HG03469 (cell line): ENCODE results near the gene PRCD.

Source experiments
- ATAC-seq: cut with Tn5 transposase; IDR thresholded peaks from one replicate; pipeline ENCODE4 v1.9.1; 2021; ENCODE audit warnings: mild to moderate bottlenecking, moderate library complexity, moderate number of reproducible peaks; ENCODE audit not compliant: unreplicated experiment

Gene PRCD, protein sequence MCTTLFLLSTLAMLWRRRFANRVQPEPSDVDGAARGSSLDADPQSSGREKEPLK

DNA sequence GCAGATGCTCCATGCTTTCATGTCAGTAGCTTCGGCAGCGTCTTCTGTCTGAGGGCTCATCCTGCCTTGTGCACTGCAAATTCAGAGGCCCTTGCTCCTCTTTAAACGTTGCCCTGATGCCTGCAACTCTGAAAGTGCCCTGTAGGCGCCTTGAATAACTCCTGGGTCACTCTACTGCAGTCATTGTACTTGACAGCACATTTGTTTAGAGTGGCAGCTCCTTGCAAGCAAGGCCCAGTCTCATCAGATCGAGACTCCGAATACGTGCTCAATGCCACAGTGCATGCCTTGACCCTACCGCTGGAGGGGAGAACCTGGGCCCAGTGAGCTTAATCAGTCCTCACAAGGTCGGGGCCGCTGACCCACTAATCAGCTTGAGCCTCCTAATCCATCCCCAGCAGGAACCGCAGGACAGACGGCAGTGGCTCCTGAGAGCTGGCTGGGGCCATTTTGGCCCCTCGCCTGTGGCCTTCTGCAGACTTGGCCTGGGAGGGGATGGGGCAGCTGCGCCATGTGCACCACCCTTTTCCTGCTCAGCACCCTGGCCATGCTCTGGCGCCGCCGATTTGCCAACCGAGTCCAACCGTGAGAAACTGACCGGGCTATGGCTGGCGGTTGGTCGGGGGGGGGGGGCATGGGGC lies at the start of gene PRCD:
PRCD (plus strand) TSS at position 414 of the 641 bp plus-strand sequence; CDS start at position 512, 98 bp downstream.
- ATAC-seq, result no peak

DNA sequence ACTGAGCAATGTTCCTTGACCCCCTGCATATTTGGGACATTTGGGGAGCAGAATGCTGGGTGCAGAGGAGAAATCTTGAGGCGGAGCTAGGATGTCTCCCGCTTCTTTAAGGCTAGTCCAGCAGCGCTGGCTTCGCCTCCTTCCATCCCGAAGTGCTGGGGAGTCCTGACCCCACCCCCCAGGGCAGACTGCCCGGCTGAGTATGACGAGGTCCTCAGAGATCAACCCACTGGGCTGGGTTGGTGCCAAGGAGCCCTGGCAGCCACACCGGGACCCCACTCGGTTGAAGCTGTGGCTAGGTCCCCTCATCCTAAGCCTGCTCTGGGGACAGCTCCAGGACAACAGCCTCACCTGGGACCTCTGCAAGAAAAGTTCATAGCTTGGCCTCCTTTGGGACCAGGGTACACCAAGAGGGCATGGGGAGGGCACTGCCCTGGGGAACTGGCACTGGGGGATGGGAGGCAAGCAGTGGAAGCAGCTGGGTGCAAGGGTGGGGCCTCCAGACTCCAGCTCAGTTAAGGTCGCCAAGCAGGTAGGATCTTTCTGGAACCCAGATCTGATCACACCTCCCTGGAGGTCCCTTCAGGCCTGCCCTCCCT lies 49.6 kb upstream of the PRCD start:
- no peak for ATAC-seq

DNA sequence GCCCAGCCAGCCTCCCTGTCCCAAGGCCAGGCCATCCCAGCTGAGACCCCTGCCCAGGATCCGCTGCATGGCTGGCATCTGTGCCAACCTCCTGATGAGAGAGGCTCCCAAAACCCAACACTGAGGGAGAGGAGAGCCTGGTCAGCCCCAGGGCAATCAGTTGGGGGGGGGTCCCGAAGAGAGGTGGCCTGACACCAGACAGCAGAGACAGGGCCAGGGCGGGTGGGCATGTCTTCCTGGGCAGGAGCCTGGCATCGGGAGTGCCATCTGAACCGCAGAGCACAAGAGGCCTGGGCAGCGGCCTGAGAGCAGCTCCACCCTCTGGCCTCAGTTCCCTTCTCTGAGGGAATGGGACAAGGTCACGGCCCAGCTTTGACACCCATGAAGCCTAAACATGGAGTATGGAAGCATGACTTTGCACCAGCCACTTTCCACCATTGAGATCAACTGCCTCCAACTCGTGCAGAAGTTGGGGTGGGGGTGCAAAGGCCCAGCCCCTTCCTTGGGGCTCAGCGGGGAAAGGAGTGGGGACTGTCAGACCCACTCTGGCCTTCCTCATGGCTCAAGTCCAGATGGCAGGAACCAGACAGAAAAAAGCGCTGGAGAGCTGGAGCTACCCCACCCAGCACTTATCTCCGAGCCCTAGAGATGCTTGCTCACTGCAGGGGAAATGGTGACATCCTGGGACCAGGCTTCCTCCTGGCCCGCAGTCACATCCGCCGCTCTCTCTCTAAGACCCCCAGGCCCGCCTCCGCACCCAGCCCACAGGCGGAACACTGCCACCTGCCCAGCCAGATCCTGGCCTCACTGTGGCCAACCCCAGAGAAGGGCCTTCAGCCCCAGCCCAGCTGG lies 48.3 kb upstream of the PRCD start:
- ATAC-seq, result no peak

DNA sequence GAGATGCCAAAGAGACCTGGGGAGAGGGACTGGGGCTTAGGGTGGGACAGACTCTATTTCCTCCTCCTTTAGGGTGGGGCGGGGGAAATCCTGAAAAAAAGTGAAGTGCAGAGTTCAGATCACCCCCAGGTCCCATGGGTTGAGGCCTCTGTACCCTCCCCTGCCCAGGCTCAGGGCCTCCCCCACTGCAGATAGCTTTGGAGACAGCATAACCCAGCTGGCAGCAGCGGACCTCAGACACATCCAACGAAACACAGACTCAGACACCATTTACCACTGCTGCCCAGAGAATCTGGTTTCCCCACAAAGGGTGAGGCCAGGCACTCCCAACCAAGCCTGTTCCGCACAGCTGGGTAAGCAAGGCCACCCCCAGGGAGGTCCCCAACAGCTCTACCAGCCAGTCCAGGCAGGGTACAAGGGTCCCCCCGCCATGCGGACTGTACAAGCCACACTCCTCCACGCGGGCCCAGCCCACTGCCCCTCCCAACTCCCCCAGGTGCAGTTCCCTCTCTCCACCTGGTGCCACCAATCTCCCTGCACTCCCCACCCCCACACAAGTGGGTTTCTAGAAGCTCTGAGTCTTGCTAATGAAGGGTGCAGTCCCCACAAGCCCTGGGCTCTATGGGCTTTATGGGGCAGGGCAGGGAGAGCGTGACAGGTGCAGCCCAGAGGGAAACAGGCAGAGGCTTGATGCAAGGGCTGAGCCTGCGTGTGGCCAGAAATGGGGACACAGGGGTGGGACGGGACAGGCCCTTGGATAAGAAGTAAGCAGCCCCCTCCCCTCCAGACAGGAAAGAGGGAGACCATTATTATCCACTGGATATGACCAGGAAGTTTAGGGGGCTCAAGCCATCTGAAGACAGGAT lies 47.5 kb upstream of the PRCD start:
- ATAC-seq, result no peak

DNA sequence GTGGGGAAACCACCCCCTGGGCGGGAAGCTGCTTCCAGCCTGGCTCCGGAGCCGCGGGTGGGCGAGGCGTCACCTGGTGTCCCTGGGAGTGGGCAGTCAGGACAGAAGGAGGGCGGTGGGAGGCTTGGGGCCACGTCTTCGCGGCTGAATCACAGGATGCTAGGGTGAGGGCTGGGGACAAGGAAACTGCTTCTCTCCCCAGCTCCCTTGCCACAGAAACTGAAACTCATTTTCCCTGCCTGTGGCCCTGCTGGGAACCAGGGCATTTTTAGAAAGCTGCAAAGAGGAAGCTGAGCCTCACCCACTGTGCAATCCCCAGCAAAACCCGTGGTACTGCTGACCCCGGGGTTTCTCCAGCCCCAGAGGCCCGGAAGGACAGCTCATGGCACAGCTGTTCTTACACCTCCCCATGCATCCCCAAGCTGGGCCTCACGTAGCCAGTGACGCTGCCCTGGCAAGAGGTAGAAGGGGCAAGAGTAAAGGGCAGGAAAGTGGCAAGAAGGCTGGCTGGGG lies 46.8 kb upstream of the PRCD start:
- no peak for ATAC-seq

DNA sequence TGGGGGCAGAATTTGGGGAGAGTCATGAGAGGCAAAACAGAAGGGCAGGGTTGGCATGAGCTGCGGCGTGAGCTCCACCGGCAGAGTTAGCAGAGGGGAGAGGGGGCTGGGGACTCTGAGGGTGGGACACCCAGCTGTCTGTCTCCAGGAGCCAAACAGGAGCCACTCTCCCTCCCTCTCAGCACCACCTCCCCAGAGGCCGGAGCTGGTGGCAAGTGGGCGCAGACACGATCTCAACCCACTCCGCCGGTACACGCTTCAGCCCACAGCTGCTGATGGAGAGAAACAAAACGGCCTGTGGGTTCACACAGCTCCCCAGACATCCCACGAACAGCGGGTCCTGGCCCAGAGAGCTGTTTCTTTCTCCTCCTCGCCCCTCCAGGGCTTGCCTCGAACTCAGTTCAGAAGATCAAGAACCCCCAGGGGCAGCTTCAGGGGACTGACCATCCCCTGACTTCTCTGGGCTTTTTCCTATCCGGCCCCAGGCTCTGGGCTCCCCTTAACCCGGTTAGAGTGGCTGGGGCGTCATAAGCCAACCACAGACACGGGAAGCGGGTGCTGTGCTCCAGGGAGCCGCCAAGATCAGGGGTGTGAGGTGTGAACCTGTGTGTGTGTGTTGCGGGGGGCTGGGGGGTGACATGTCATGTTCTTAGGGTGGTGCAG lies 46.2 kb upstream of the PRCD start:
- no peak for ATAC-seq

DNA sequence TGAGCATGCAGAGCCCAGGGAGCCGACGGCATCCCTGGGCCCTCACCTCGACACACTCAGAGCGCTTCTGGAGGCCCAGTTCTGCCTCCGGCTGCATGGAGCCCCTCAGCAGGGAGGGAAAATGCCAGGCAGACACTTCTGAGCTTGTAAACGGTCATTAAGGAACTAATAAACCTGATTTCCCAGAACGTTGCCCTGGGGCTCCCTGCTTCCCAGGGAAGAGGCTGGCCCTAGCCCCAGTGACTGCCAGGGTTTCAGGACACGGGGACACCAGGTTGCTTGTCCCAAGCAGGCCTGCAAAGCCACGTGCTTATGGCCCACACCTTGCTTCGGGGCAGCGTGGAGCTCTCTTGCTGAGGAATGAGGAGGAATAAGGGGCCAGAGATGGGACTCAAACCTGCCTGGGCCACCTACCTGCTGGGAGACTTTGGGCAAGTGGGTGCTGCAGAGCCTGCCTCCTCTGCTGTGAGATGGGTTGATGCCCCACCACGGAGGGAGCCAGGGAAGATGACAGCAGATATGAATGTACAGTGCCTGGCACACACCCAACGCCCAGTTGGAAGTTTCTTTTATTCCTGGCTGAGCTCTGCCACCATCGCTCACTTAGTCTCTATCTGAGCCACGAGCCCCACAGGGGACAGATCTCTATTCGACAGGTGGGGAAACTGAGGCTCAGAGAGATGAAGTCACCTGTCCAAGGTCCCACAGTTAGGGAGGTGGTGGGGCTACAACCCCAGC lies 44.0 kb upstream of the PRCD start:
- ATAC-seq, result no peak

DNA sequence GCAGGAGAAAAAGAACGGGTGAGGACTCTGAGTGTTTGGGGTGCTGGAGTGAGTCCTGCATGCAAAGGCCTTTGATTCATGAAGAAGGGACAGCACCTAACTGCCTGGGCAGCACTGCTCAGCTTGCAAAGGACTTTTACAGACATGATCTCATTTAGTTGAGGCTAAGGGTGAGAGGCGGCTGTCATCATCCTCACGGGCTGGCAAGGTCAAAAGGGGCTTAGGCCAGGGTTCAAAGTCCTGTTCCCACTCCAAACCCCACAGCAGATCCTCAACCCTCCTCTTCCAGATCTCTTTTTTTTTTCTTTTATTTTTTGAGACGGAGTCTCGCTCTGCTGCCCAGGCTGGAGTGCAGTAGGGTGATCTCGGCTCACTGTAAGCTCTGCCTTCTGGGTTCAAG lies 43.4 kb upstream of the PRCD start:
- ATAC-seq, result no peak

DNA sequence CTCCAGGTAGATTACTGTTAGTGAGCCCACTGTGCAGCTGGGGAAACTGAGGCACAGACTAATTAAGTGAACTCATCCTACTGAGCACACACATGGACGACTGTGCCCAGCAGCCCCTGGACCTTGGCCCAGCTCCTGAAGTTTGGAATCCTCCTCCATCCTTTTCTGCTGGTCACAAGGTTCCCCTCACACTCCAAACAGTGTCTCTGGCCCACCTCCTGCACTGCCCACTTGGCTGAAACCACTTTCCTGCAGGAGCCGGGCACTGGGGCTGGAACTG lies 42.2 kb upstream of the PRCD start:
- ATAC-seq, result no peak

DNA sequence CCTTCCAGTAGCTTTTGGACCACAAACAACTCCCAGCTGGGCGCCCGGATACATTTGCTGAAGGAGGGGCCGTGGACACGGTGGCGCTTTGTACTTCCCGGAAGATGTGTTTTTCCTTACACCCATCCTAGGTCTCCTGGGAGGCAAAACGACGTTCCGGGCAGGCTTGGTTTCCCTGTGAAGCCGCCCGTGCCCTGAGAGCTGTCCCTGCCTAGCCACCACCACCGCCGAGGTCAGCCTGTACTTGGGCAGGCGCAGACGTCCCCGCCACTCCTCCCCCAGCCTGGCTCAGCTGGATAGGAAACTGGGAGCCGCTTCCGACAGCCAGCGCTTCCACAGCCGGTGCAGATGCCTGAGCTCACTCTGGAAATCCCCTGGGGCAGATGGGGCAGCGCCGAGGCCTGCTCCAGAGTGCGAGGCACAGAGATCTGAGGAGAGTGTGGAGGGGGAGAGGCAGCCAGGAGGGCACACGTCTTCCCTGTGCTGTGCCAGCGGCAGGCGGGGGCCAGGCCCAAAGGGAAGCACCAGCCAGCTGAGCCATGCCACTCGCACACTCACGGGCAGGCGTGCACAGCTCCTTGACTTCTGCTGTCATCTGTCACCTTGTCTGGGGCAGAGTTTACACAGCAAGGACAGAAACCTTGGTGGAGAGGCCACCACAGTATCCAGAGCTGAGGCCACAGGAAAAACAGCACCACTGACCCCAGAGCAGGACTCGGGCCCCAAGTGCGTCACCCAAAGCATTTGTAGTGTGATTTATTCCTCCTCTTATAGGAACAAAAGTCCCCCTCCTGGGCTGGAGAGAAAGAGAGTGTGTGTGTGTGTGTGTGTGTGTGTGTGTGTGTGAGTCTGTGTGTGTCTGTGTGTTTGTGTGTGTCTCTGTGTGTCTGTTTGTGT lies 41.6 kb upstream of the PRCD start:
- no peak for ATAC-seq

DNA sequence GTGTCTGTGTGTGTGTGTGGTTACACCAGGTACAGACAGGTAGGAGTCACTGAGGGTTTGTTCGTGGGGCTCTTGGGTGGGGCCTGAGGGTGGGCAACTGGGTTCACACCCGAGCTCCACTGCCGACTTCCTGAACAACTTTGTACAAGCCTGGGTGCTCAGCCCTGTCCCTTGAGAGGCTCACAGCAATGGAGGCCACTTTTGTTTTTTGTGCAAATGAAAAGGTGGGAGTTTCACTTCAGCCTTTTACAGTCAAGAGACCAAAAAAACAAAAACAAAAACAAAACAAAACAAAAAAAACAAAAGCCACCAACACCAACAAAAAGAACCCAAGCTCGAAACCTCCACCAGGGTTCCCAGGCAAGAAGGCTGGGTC lies 41.0 kb upstream of the PRCD start:
- no peak for ATAC-seq

DNA sequence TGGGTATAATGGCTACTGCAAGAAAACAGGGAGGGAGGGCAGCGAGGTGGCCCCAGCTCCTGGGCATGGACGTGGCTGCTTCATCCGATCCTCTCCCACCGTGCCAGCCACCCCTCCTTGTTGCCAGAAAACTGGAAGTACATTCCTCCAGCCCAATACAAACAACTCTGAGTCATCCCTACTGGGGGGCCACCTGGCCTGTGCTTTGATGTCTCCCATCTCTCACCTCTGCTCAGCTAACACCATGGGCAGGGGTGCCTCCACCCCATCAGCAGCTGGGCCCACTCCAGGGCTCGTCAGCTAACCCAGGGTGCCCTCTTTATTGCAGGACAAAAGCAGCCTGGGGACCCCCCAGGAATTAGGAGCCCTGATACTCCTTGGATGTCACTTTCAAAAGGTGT lies 40.6 kb upstream of the PRCD start:
- ATAC-seq, result no peak

DNA sequence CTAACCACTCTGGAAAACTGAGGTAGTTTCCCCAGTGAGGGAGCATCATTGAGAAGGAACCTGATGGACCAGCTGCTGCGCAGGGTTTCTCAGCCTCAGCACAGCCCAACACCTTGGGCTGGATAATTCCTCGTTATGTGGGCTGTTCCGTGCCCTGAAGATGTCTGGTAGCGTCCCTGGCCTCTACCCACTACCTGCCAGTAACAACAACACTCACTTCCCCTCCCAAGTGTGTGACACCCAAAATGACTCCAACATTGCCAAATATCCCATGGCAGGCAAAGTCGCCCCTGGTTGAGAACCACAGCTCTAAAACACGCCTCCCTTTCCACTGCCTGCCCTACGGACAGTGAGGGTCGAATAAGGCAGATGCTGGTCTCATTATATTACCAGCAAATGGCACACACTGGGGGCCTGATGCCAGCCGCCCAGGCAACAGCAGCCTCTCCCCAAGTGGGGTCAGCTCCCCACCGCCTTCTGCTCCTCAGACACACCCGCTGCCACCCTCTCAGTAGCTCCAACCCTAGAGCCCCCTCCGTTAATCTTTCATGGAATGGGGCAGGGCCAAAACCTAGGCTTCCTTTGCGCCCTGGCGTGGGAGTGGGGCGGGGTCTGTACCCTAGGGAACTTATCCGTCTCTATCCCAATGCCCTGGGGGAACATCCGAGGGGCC lies 39.6 kb upstream of the PRCD start:
- no peak for ATAC-seq

DNA sequence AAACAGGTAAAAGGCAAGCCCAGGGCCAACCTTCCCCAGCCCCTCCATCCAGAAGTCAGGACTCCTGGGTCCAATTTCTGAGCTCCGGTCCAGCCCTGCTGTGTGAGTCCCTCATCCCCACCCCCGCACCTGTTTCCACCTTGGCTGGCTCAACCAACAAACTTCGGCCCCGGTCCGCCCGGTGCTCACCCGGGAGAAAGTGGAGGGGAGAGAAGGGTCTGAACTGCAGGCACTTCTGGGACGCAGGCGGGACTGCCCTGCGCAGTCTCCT lies 39.2 kb upstream of the PRCD start:
- ATAC-seq, result no peak

DNA sequence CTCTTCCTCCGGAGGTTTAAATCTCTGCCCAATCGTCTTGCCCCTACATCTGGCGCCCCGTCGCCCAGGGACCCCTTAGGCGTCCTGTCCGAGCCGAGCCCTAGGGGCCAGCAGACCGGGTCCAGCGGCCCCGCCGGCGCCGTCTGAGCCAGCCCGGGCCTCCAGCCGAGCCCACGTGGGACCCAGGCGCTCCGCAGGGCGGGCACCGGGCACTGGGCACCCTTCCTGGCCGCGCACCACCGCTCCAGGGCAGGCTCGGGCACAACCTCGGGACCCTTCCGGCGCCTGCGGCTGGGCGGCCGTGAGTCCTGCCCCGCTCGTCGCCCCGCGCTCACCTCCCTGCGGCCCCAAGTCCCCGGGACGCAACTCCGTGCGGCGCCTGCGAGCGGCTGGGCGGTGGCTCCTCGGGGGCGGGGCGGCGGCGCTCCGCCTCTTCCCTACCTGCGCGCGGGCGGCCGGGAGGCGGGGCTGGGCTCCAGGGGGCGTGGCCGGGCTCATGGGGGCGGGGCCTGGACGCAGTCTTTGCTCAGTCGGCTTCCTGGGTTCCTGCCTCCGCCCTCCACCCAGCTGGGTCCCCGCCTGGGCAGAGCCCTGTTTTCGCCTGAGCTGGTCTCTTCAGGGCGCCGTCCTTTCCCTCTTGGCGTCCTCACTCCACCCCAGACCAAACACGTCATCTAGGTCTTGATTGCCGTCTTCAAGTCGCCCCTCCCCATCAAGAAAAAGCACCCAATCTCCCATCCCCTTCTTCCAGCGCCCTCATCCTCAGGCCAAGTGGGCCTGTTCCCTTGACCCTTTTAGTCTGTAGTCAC lies 38.6 kb upstream of the PRCD start, which contains the start of gene RHBDF2:
RHBDF2 (minus strand) TSS at position 406 of the 809 bp plus-strand sequence. CDS start 19,899 bp downstream, outside the sequence.
- peak; percentile 31 for ATAC-seq

DNA sequence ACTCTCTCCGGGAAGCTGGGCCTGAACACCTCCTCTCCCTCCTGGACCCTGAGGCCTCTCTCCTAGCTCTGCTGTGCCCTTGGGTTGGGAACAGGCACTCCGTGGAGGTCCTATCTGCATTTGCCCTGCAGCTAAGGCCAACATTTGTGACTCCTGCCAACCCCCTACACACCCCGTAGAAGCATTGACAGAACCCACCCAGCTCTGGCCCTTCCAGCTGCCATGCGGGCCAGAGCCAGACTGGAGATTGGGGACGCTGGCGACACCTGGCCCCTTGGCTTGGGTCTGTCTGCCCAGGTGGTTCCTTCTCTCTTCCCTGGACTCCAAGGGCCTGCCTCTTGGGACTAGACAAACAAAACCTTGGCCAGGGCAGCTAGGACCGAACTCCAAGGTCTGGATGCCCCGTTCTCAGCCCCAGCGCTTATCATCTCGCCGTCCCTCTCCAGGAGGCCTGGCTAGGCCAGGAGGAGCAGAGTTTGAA lies 38.0 kb upstream of the PRCD start:
- ATAC-seq, result no peak
